ENCODE results near the gene PFKFB4.
"Not testable (repeated sequence)": the region's sequence is repeated elsewhere in the genome, so short reads cannot be mapped to it uniquely, and the experiment has no call there.

PFKFB4 gene

GRCh38 chr3:48536116-48536515, 20.5 kb downstream of the PFKFB4 start:
- H3K4me1 ChIP-seq, result peaks cover 0 to 87% (median 36%) of the 10 kb centered on the region in 10 experiments; a peak in 14 of 20 replicates
- TF ChIP-seq Cebpa-rat (IDR thresholded peaks at IDR 0.05), result no peak
- H3K4me2 ChIP-seq, result peak overlapping the region in 1 of 11 experiments; percentile 19; a peak in 1 of 22 replicates
- peaks cover 0 to 41% (median 0%) of the 10 kb centered on the region in 11 experiments; a peak in 9 of 22 replicates for H3K9me3 ChIP-seq (replicated peaks in 1 of 11)
- no peaks in the 10 kb centered on the region for H3K27me3 ChIP-seq
- peaks cover 87 to 100% (median 96%) of the 10 kb centered on the region in 11 experiments for H3K36me3 ChIP-seq
- peaks cover 0 to 11% (median 0%) of the 10 kb centered on the region in 11 experiments; a peak in 3 of 22 replicates for H4K20me1 ChIP-seq
- no peak overlapping the region for H3K9ac ChIP-seq
- H3K4me3 ChIP-seq, result no peak overlapping the region
- H3K27ac ChIP-seq, result peak overlapping the region in 5 of 11 experiments; percentile 2 to 59 (median 30); a peak in 5 of 22 replicates

- H3K4me2 ChIP-seq, result no peak overlapping the region
Measured at GRCh38 chr3:48535578-48535977, 21.0 kb downstream of the PFKFB4 start.

GRCh38 chr3:48532977-48533337, 23.6 kb downstream of the PFKFB4 start:
- Histone ChIP-seq H3K9me3 (replicated peaks in 1 of 11) (peaks cover 0 to 41% (median 0%) of the 10 kb centered on the region in 11 experiments; a peak in 9 of 22 replicates), H3K27ac (peak overlapping the region in 8 of 11 experiments; percentile 9 to 90 (median 55); a peak in 14 of 22 replicates), H4K20me1 (no peaks in the 10 kb centered on the region; a peak in 1 of 22 replicates), H3K27me3 (no peaks in the 10 kb centered on the region), H3K4me2 (peak overlapping the region in 8 of 11 experiments; percentile 22 to 75 (median 57); a peak in 13 of 22 replicates), H3K4me3 (peak overlapping the region in 2 of 10 experiments; percentile 16 to 29; a peak in 1 of 20 replicates), H3K9ac (no peak overlapping the region), H3K36me3 (peaks cover 79 to 100% (median 91%) of the 10 kb centered on the region in 11 experiments), H3K4me1 (peaks cover 0 to 92% (median 61%) of the 10 kb centered on the region in 10 experiments; a peak in 17 of 20 replicates)
- TF ChIP-seq Cebpa-rat (IDR thresholded peaks at IDR 0.05), result no peak

More at GRCh38 chr3:48535578-48535977, 21.0 kb downstream of the PFKFB4 start:
- Histone ChIP-seq H3K36me3 (peaks cover 93 to 100% (median 99%) of the 10 kb centered on the region in 11 experiments), H3K27ac (peak overlapping the region in 5 of 11 experiments; percentile 2 to 59 (median 30); a peak in 5 of 22 replicates), H3K9me3 (replicated peaks in 1 of 11) (peaks cover 0 to 41% (median 0%) of the 10 kb centered on the region in 11 experiments; a peak in 9 of 22 replicates), H3K4me1 (peaks cover 0 to 87% (median 37%) of the 10 kb centered on the region in 10 experiments; a peak in 13 of 20 replicates), H3K9ac (no peak overlapping the region), H4K20me1 (peaks cover 0 to 11% (median 0%) of the 10 kb centered on the region in 11 experiments; a peak in 3 of 22 replicates), H3K4me3 (no peak overlapping the region), H3K27me3 (no peaks in the 10 kb centered on the region)
- no peak for TF ChIP-seq Cebpa-rat (IDR thresholded peaks at IDR 0.05)

DNA sequence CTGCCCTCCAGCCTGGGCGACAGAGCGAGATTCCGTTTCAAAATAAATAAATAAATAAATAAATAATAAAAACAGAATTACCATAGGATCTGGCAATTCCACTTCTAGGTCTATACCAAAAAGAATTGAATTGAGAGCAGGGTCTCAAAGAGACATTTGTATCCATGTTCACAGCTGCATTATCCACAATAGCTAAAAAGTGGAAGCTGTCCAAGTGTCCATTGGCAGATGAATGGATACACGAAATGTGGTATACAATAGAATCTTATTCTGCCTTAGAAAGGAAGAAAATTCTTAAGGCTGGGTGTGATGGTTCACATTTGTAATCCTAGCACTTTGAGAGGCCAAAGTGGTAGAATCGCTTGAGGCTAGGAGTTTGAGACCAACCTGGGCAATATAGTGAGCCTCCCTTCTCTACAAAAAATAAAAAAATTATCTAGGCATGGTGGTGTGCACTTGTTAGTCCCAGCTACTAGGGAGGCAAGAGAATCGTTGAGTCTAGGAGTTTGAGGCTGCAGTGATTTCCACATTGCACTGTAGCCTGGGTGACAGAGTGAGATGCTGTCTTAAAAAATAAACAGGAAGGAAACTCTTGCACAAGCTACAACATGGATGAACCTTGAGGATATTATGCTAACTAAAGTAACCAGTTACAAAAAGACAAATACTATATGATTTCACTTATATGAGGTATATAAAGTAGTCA, 24.2 kb downstream of the PFKFB4 start:
- peaks cover 0 to 41% (median 0%) of the 10 kb centered on the region in 11 experiments; a peak in 9 of 22 replicates for H3K9me3 ChIP-seq (replicated peaks in 1 of 11)

GRCh38 chr3:48530701-48531100, 25.9 kb downstream of the PFKFB4 start:
- peaks cover 0 to 97% (median 81%) of the 10 kb centered on the region in 10 experiments; a peak in 17 of 20 replicates for H3K4me1 ChIP-seq
- H3K36me3 ChIP-seq, result peaks cover 58 to 99% (median 85%) of the 10 kb centered on the region in 11 experiments
- not testable (repeated sequence) for H3K9ac ChIP-seq, H3K27me3 ChIP-seq, H4K20me1 ChIP-seq, H3K4me3 ChIP-seq
- peak overlapping the region in 8 of 11 experiments; percentile 20 to 90 (median 88); a peak in 15 of 22 replicates for H3K27ac ChIP-seq
- peak overlapping the region in 5 of 11 experiments; percentile 23 to 93 (median 82); a peak in 8 of 22 replicates for H3K4me2 ChIP-seq
- H3K9me3 ChIP-seq (replicated peaks in 1 of 11), result peaks cover 0 to 49% (median 3%) of the 10 kb centered on the region in 11 experiments; a peak in 9 of 22 replicates

More for the DNA sequence above, 24.2 kb downstream of the PFKFB4 start:
- H3K4me3 ChIP-seq, result peak overlapping the region in 5 of 10 experiments; percentile 6 to 29 (median 20); a peak in 3 of 20 replicates
- H3K9ac ChIP-seq, result no peak overlapping the region
- H3K27me3 ChIP-seq, result no peaks in the 10 kb centered on the region
- peak overlapping the region in 8 of 11 experiments; percentile 22 to 75 (median 57); a peak in 15 of 22 replicates for H3K4me2 ChIP-seq
- H3K27ac ChIP-seq, result peak overlapping the region in 8 of 11 experiments; percentile 9 to 90 (median 55); a peak in 15 of 22 replicates
- no peaks in the 10 kb centered on the region; a peak in 1 of 22 replicates for H4K20me1 ChIP-seq
- TF ChIP-seq Cebpa-rat (IDR thresholded peaks at IDR 0.05), result peak in 1 of 11 experiments; percentile 43; a peak in 1 of 22 replicates
- peaks cover 75 to 100% (median 88%) of the 10 kb centered on the region in 11 experiments for H3K36me3 ChIP-seq
- peaks cover 0 to 92% (median 66%) of the 10 kb centered on the region in 10 experiments; a peak in 17 of 20 replicates for H3K4me1 ChIP-seq

DNA sequence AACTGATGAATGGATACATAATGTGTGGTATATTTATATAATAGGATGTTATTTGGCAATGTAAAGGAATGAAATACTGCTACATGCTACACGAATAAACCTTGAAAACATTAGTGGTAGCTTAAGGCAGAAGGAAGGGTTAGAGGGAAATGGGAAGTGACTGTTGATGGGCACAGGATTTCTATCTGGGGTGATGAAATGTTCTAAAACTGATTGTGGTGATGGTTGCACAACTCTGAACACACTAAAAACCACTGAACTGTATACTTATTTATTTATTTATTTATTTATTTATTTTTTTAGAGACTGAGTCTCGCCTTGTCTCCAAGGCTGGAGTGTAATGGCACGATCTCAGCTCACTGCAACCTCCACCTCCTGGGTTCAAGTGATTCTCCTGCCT, 27.8 kb downstream of the PFKFB4 start:
- peak in 7 of 11 experiments; percentile 59 to 96 (median 86); a peak in 14 of 22 replicates for TF ChIP-seq Cebpa-rat (IDR thresholded peaks at IDR 0.05)

DNA sequence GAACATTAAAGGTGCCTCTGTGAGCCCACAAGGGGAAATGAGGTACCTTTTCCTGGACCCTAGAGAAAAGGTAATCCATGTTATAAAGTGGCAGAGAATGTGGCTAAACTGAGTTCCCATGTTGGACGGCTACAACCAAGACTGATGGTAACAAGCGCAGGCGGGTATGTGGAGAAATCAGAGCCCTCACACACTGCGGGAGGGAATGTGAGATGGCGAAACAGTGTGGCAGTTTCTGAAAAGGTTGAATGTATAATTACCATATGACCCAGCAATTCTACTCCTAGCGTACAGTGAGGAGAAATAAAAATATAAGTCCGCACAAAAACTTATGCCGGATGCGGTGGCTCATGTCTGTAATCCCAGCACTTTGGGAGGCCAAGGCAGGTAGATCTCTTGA, 28.6 kb downstream of the PFKFB4 start:
- Histone ChIP-seq H4K20me1 (no peaks in the 10 kb centered on the region), H3K4me3 (peak overlapping the region in 1 of 10 experiments; percentile 7; a peak in 2 of 20 replicates), H3K9ac (peak overlapping the region in 9 of 11 experiments; percentile 30 to 75 (median 67); a peak in 16 of 22 replicates), H3K4me2 (peak overlapping the region in 10 of 11 experiments; percentile 7 to 93 (median 78); a peak in 18 of 22 replicates), H3K9me3 (replicated peaks in 1 of 11) (peaks cover 0 to 28% (median 3%) of the 10 kb centered on the region in 11 experiments; a peak in 9 of 22 replicates), H3K27ac (peak overlapping the region; percentile 18 to 90 (median 83); a peak in 21 of 22 replicates), H3K36me3 (peaks cover 53 to 99% (median 82%) of the 10 kb centered on the region in 11 experiments), H3K4me1 (peaks cover 19 to 100% (median 93%) of the 10 kb centered on the region in 10 experiments; a peak in 19 of 20 replicates), H3K27me3 (no peaks in the 10 kb centered on the region)
- TF ChIP-seq Cebpa-rat (IDR thresholded peaks at IDR 0.05), result no peak

More for the DNA sequence above, 27.8 kb downstream of the PFKFB4 start:
- peaks cover 0 to 35% (median 3%) of the 10 kb centered on the region in 11 experiments; a peak in 9 of 22 replicates for H3K9me3 ChIP-seq (replicated peaks in 1 of 11)
- H3K4me1 ChIP-seq, result peaks cover 16 to 100% (median 94%) of the 10 kb centered on the region in 10 experiments; a peak in 19 of 20 replicates
- H3K27me3 ChIP-seq, result no peaks in the 10 kb centered on the region
- H4K20me1 ChIP-seq, result no peaks in the 10 kb centered on the region
- H3K27ac ChIP-seq, result peak overlapping the region in 10 of 11 experiments; percentile 52 to 90 (median 85); a peak in 21 of 22 replicates
- H3K4me3 ChIP-seq, result peak overlapping the region in 2 of 10 experiments; percentile 13 to 41; a peak in 5 of 20 replicates
- H3K9ac ChIP-seq, result peak overlapping the region in 9 of 11 experiments; percentile 55 to 75 (median 67); a peak in 14 of 22 replicates
- H3K36me3 ChIP-seq, result peaks cover 57 to 99% (median 82%) of the 10 kb centered on the region in 11 experiments
- H3K4me2 ChIP-seq, result peak overlapping the region in 10 of 11 experiments; percentile 7 to 93 (median 78); a peak in 18 of 22 replicates

GRCh38 chr3:48524970-48525369, 31.6 kb downstream of the PFKFB4 start:
- peak overlapping the region; percentile 1 to 93 (median 82); a peak in 19 of 22 replicates for H3K4me2 ChIP-seq
- peak overlapping the region in 9 of 11 experiments; percentile 29 to 63 (median 46); a peak in 11 of 22 replicates for H3K9ac ChIP-seq
- peaks cover 44 to 95% (median 77%) of the 10 kb centered on the region in 11 experiments; a peak in 21 of 22 replicates for H3K36me3 ChIP-seq
- H3K4me1 ChIP-seq, result peaks cover 45 to 99% (median 80%) of the 10 kb centered on the region in 10 experiments
- peaks cover 0 to 18% (median 0%) of the 10 kb centered on the region in 11 experiments; a peak in 3 of 22 replicates for H3K9me3 ChIP-seq (replicated peaks in 1 of 11)
- no peak for TF ChIP-seq Cebpa-rat (IDR thresholded peaks at IDR 0.05)
- no peaks in the 10 kb centered on the region for H3K27me3 ChIP-seq
- peak overlapping the region in 2 of 10 experiments; percentile 24 to 40; a peak in 1 of 20 replicates for H3K4me3 ChIP-seq
- H3K27ac ChIP-seq, result peak overlapping the region in 9 of 11 experiments; percentile 22 to 90 (median 65); a peak in 16 of 22 replicates
- H4K20me1 ChIP-seq, result no peaks in the 10 kb centered on the region
